Natural killer cell (primary cell): ENCODE results near the gene UBC. TPM values are rescaled to one million over a fixed set of nuclear protein-coding genes. Genes with fewer than 3 reads are reported as not detected.
"Not testable (repeated sequence)": the region's sequence is repeated elsewhere in the genome, so short reads cannot be mapped to it uniquely, and the experiment has no call there.

Experiments
- ATAC-seq, 3 donors: fragments of 150-1000 bp in 2 of 3; fragments of 200-7000 bp in 1 of 3; cut with Tn5 transposase; 1 replicate in 1 of 3; 2 replicates in 2 of 3; pipeline ENCODE4 v1.10.0; 2021; ENCODE audit warnings: mild to moderate bottlenecking in 2 of 3, moderate library complexity in 2 of 3
- DNase-seq, 2 donors: peaks; one replicate each; pipeline versions ENCODE4 v3.0.0 to v3.0.0-alpha.2; 2013 to 2021; ENCODE audit warnings: mixed read lengths in 1 of 2
- H3K27ac ChIP-seq: one replicate; pipeline ENCODE4 v1.5.1; 2013; ENCODE audit warnings: mild to moderate bottlenecking, low read length
- H3K27me3 ChIP-seq: one replicate; pipeline ENCODE4 v1.6.1; 2013; ENCODE audit warnings: low read length; ENCODE audit not compliant: control insufficient read depth, insufficient read depth
- H3K36me3 ChIP-seq: one replicate; pipeline ENCODE4 v1.6.1; 2013; ENCODE audit warnings: low read length; ENCODE audit not compliant: control insufficient read depth, insufficient read depth
- H3K4me1 ChIP-seq: one replicate; pipeline ENCODE4 v1.6.1; 2013; ENCODE audit warnings: low read length; ENCODE audit not compliant: control insufficient read depth, insufficient read depth
- H3K4me3 ChIP-seq: one replicate; pipeline ENCODE4 v1.5.1; 2013; ENCODE audit warnings: low read length
- H3K9me3 ChIP-seq: one replicate; pipeline ENCODE4 v1.6.1; 2013; ENCODE audit warnings: low read length; ENCODE audit not compliant: control insufficient read depth, insufficient read depth
- H3K27ac Mint-ChIP-seq, 2 donors: one replicate each; pipeline ENCODE4 v1.8.0; 2022; ENCODE audit warnings: mild to moderate bottlenecking in 2 of 2, mixed read lengths in 2 of 2, moderate library complexity in 1 of 2
- H3K27me3 Mint-ChIP-seq, 2 donors: one replicate each; pipeline ENCODE4 v1.8.0; 2022; ENCODE audit warnings: low read depth in 2 of 2, mixed read lengths in 2 of 2
- H3K36me3 Mint-ChIP-seq: one replicate; pipeline ENCODE4 v1.8.0; 2022; ENCODE audit warnings: mixed read lengths
- H3K4me1 Mint-ChIP-seq, 2 donors: one replicate each; pipeline ENCODE4 v1.8.0; 2022; ENCODE audit warnings: mixed read lengths in 2 of 2
- H3K4me3 Mint-ChIP-seq: one replicate; pipeline ENCODE4 v1.8.0; 2022; ENCODE audit warnings: mild to moderate bottlenecking, moderate library complexity, mixed read lengths
- H3K9me3 Mint-ChIP-seq, 2 donors: one replicate each; pipeline ENCODE4 v1.8.0; 2022; ENCODE audit warnings: mixed read lengths in 2 of 2
- CTCF ChIP-seq: fragments of 200-600 bp; IDR thresholded peaks from one replicate; pipeline ENCODE4 v1.8.0; 2022; ENCODE audit warnings: antibody characterized with exemption
- WGBS: methylation state at CpG from one replicate; pipeline ENCODE4 v1.1.7; 2013; ENCODE audit warnings: missing lambda C conversion rate; ENCODE audit not compliant: insufficient coverage; 5-methylcytosine and 5-hydroxymethylcytosine counted together
- intact Hi-C: fragments of 100-400 bp; cut with micrococcal nuclease; formaldehyde crosslinking; loops from one replicate; pipeline ENCODE4 v1.14.2; 2022
- total RNA-seq, 4 donors: library from RNA; stranded (reverse); fragments of 120-200 nt in 1 of 4; gene quantifications; one replicate each; pipeline versions ENCODE4 v1.2.3 to v1.2.4, GENCODE V29; 2013 to 2022

Gene UBC
- total RNA-seq, 3 donors from 2014 or later (not counting 1 experiment from before 2014, with no cell fraction given) = 1,276 to 1,737 (median 1,334) TPM

DNA sequence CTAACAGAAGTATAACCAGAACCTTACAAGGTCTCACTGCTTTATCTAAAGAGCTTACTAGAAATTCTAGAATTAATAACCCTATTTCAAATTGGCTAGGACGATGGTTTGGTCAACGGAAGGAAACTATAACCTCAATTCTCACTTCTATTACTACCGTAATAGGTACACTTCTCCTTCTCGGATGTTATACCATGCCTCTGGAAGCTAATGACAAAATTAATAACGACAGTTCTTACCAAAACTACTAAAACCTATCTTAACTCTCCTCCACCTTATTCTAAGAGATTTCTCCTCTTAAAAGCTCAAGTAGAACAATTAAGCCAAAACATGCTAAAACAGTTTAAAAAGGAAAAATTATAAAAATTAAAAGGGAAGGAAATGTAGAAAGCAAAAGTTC is 23.7 kb upstream of the UBC start:
- TF ChIP-seq CTCF = no peak
- Mint-ChIP-seq H3K9me3 (no peaks in the 10 kb centered on the region), H3K36me3 (no peaks in the 10 kb centered on the region), H3K27me3 (no peaks in the 10 kb centered on the region), H3K4me3 (peak overlapping the region; percentile 75), H3K4me1 (no peaks in the 10 kb centered on the region), H3K27ac (no peak overlapping the region)
- Histone ChIP-seq H3K4me1 (peaks cover 28% of the 10 kb centered on the region), H3K4me3 (no peak overlapping the region), H3K27ac (peak overlapping the region; percentile 26), H3K27me3 (no peaks in the 10 kb centered on the region), H3K36me3 (no peaks in the 10 kb centered on the region), H3K9me3 (no peaks in the 10 kb centered on the region)
- DNase-seq (no peak), ATAC-seq (no peak)
- WGBS = 3% methylated on average over 5 of the region's 5 CpGs
- intact Hi-C loops = loop anchor here (2.0 kb wide), 1 partner anchor 23 kb away; the partner anchor contains the start of gene UBC

DNA sequence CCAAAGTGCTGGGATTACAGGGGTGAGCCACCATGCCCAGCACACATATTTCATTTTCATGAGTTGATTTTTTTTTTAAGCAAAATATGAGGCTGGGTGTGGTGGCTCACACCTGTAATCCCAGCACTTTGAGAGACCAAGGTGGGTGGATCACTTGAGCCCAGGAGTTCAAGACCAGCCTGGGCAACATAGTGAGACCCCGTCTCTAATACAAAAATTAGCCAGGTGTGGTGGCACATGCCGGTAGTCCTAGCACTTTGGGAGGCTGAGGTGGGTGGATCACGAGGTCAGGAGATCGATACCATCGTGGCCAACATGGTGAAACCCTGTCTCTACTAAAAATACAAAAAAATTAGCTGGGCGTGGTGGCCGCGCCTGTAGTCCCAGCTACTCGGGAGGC is 17.1 kb upstream of the UBC start:
- peaks cover 30% of the 10 kb centered on the region in 2 donors for H3K4me1 Mint-ChIP-seq
- H3K27ac Mint-ChIP-seq, ATAC-seq, H3K4me3 Mint-ChIP-seq, H3K36me3 Mint-ChIP-seq, H3K9me3 ChIP-seq, H3K27me3 Mint-ChIP-seq, intact Hi-C loops, H3K36me3 ChIP-seq, H3K4me3 ChIP-seq, DNase-seq, H3K9me3 Mint-ChIP-seq, H3K27me3 ChIP-seq, H3K27ac ChIP-seq: not testable (repeated sequence)
- H3K4me1 ChIP-seq = peaks cover 16% of the 10 kb centered on the region
- WGBS = 91% methylated on average over 9 of the region's 9 CpGs

- peaks cover 30 to 38% of the 10 kb centered on the region in 2 donors for H3K4me1 Mint-ChIP-seq
- no peaks in the 10 kb centered on the region for H3K9me3 Mint-ChIP-seq
- no peak for DNase-seq
- Histone ChIP-seq H3K27me3 (no peaks in the 10 kb centered on the region), H3K9me3 (no peaks in the 10 kb centered on the region), H3K36me3 (no peaks in the 10 kb centered on the region), H3K4me1 (peaks cover 16% of the 10 kb centered on the region), H3K4me3 (no peak overlapping the region), H3K27ac (no peak overlapping the region)
- H3K27ac Mint-ChIP-seq = peak overlapping the region in 1 of 2 donors; percentile 58
- intact Hi-C loops = no loop called here
- peaks cover 0 to 3% of the 10 kb centered on the region in 2 donors for H3K27me3 Mint-ChIP-seq
- H3K36me3 Mint-ChIP-seq = no peaks in the 10 kb centered on the region
- H3K4me3 Mint-ChIP-seq = peak overlapping the region; percentile 35
- TF ChIP-seq CTCF = no peak
- no peak for ATAC-seq
Observed at GRCh38 chr12:124930586-124930985, 16.1 kb upstream of the UBC start.

GRCh38 chr12:124929649-124930419 is 15.4 kb upstream of the UBC start:
- Mint-ChIP-seq H3K9me3 (no peaks in the 10 kb centered on the region), H3K27ac (peak overlapping the region in 1 of 2 donors; percentile 99), H3K4me3 (peak overlapping the region; percentile 98), H3K27me3 (peaks cover 0 to 3% of the 10 kb centered on the region in 2 donors), H3K4me1 (peaks cover 30 to 38% of the 10 kb centered on the region in 2 donors), H3K36me3 (no peaks in the 10 kb centered on the region)
- intact Hi-C loops = no loop called here
- peaks cover 16% of the 10 kb centered on the region for H3K4me1 ChIP-seq
- no peak overlapping the region for H3K27ac ChIP-seq
- DNase-seq (no peak), ATAC-seq (no peak)
- no peaks in the 10 kb centered on the region for H3K36me3 ChIP-seq
- no peaks in the 10 kb centered on the region for H3K9me3 ChIP-seq
- TF ChIP-seq CTCF = no peak
- WGBS = 98% methylated on average over 9 of the region's 9 CpGs
- no peak overlapping the region for H3K4me3 ChIP-seq
- H3K27me3 ChIP-seq = no peaks in the 10 kb centered on the region
